HG02798 (cell line): ENCODE results near the gene KMT2E.
"Not testable (repeated sequence)": the region's sequence is repeated elsewhere in the genome, so short reads cannot be mapped to it uniquely, and the experiment has no call there.

Source experiments
- ATAC-seq: cut with Tn5 transposase; IDR thresholded peaks from one replicate; pipeline ENCODE4 v1.9.1; 2021; ENCODE audit warnings: mild to moderate bottlenecking; ENCODE audit not compliant: unreplicated experiment, poor library complexity

Gene KMT2E, protein sequence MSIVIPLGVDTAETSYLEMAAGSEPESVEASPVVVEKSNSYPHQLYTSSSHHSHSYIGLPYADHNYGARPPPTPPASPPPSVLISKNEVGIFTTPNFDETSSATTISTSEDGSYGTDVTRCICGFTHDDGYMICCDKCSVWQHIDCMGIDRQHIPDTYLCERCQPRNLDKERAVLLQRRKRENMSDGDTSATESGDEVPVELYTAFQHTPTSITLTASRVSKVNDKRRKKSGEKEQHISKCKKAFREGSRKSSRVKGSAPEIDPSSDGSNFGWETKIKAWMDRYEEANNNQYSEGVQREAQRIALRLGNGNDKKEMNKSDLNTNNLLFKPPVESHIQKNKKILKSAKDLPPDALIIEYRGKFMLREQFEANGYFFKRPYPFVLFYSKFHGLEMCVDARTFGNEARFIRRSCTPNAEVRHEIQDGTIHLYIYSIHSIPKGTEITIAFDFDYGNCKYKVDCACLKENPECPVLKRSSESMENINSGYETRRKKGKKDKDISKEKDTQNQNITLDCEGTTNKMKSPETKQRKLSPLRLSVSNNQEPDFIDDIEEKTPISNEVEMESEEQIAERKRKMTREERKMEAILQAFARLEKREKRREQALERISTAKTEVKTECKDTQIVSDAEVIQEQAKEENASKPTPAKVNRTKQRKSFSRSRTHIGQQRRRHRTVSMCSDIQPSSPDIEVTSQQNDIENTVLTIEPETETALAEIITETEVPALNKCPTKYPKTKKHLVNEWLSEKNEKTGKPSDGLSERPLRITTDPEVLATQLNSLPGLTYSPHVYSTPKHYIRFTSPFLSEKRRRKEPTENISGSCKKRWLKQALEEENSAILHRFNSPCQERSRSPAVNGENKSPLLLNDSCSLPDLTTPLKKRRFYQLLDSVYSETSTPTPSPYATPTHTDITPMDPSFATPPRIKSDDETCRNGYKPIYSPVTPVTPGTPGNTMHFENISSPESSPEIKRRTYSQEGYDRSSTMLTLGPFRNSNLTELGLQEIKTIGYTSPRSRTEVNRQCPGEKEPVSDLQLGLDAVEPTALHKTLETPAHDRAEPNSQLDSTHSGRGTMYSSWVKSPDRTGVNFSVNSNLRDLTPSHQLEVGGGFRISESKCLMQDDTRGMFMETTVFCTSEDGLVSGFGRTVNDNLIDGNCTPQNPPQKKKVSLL (N-terminal part only)

DNA sequence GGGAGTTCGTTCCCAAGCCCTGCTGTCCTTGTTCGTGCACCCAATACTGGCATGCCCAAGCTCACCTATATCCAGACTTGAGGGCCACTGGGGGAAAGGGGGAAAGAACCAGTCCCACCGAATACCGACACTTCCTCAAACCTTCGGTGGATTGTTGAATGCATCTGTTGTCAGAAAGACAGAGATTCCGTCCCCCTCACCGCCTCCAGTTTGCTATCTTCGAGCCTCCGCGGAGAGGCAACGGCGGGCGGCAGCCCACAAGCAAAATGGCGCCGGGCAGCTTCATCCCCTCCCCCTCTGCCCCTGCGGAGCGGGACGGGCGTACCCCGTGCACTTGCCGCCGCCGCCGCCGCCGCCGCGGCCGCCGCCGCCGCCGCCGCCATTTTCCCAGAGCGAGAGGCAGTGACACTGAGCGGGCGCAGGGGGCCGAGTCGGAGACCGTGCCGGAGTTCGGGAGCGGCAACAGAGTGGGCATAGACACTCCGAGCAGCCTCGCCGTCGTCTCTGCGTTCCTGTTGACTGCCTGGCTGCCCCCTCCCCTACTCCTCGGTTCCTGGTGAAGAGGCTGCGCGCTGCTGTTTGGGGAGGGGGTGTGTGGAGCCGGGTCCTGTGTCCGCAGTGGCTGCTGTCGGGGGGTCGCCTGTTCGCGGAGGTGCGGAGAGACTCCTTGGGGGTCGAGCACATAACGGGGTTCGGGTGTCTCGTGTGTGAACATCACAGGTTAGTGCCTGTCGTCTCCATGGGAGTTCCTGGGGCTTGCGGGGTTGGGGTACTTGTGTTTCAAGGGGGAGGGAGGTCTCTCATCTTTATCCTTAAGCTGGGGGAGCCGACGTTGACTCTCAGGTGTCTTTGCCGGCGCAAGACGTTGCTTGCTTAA, at the start of gene KMT2E:
Gene KMT2E, plus strand, starts transcription at position 390 of the 877 bp plus-strand sequence. CDS start 26,748 bp downstream, outside the sequence.
- peak; percentile 29 for ATAC-seq

DNA sequence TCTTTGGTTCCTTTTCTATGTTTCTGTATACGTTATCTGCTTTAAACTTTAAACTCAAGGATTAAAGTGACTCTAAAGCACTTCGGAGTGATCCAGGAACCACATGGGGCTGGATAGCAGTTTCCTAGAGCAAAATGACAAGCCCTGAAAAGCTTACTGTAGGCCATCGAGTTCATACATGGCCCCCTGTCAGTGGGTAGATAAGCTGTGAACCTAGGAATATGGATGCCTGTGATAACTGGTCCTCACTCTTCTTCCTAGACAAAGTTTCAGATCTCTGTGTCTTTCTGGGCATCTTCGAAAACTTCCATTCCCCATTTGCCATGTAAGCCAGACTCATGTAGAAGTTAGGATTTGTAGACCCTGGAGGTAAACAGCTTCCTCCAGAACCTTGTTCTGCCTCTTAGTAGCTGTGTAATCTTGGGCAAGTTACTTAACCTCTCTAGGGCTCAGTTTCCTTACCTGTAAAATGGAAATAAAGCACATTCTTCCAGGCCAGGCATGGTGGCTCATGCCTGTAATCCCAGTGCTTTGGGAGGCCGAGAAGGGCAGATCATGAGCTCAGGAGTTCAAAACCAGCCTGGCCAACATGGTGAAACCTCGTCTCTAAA, 49.3 kb upstream of the KMT2E start:
- ATAC-seq, result no peak

DNA sequence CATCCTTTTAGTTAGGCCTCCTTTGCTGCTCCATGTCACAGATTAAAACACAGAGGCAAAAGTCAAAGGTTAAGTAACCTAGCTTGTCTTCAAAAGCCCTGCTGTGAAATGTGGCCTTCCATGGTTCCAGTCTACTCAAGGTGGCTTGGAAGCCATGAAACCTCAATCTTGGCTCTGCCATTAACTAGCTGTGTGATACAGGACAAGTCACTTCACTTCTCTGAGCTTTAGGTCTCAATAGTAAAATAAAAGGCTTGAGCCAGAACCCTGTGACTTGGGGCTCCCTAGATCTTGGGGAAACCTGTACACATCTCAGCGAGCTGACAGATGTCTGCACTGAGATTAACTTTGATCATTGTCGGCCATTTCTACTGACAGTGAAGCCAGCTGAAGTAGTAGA, 48.0 kb upstream of the KMT2E start:
- ATAC-seq, result no peak

DNA sequence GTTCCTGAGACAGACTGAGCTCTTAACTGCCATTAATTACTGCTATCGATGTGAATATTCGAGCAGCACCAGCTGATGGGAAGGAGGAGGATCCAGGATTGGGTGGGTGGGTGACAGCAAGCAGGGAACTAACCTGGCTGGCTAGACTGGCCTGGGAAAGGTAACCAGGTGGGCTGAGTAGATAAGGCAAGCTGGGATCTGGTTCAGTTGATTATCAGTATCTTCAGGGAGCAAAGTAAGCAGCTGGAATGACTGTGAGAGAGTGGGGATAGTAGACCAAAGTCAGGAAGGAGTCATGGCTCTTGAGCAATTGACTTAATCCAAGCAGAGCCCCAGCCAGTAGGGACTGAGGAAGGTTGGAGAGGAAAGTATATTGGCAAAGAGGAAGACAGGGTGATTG, 46.9 kb upstream of the KMT2E start:
- no peak for ATAC-seq

DNA sequence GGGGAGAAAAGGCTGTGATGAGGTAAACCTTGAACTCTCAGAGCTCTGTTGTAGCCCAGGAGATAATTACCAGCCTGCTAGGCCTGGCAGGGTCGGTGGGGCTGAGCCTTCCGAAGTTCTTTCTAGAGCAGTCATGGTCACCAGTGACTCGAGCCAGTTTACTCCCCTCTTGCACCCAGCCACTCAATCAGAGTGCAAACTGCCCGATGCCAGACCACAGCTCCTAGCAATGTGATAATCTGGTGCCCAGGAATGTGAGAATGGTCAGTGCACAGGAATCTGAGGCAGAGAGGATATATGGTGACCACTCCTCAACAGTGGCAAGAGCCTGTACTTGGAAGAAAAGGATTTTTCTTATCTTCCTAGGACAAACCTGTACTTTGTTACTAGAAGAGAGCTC, 46.4 kb upstream of the KMT2E start:
- no peak for ATAC-seq

DNA sequence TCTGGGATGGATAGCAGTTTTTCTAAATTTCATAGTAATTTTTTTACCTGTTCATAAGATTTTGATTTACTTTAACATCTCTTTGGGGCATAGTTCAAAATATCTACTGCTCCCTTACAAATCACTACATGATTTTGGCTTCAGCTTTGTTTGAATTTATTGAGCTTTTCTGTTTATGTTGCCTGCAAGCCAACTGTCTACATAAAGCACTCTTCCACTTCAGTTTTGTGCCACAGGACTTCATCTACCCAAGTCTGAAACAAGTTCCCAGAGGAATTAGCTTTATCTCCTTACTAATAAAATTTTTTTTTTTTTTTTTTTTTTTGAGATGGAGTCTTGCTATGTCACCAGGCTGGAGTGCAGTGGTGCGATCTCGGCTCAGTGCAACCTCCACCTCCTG, 45.4 kb upstream of the KMT2E start:
- ATAC-seq, result no peak

DNA sequence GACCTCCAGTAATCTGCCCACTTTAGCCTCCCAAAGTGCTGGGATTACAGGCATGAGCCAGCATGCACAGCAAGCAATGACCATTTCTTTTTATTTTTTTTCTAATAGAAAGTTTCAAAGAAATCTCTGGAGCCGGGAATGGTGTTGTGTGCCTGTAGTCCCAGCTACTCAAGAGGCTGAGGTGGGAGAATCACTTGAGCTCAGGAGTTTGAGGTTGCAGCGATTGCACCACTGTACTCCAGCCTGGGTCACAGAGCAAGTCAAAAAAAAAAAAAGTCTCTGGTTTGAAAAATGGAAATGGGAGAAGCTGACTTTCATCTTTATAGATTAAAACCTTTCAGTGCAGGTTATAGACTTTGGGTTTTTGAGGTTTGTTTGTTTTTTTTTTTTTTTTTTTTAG, 44.8 kb upstream of the KMT2E start:
- no peak for ATAC-seq

DNA sequence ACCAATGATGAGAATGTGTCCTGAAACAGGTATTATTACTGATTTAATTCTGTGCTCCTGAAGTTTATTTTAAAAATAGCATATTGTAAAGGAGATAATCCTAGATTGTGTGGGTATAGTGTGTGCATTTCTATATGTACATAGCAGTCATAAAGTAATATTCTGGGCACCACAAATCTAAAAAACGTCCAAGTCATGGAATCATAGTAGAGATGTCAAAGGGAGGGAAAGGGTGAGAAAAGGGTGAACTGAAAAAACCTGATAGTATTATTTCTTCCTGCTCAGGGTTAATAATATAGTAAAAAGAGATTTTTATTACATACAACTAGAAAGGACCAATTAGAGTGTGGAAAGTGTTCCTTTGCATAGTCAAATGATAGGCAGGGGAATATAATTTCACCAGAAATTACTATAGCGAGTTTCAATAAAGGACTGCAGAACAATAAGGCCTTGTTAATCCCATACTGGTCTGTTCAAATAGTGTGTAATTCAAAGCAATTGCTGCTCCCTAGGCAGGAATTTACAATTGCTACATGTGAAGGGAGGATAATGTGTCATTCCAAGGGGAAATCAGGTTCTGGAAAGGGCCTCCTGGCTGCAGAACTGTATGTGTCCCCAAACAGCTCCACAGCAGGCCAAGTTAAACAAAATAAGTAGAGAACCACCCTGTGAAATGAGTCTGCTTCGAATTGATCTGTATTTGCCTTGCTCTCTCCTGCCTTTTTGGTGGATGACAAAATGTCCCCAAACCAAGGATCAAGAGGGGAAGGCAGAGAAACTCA, 42.5 kb upstream of the KMT2E start:
- no peak for ATAC-seq

DNA sequence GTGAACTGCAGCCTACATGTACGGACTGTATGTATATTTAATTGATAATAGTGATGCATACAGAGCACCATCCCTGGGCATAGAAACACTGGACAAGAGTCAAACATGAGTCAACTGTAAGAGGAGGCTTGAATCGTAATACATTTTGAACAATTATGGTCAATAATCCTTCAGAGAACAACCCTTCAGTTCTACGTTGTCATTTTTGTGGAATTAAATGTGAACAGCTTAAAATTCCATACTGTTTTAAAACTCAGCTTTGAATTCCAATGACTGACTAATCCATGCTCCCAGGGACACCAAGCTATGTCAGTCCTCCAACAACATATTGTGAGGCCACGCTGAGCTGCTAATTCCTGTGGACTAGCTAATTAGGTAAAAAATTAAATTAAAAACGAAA, 41.5 kb upstream of the KMT2E start:
- no peak for ATAC-seq

DNA sequence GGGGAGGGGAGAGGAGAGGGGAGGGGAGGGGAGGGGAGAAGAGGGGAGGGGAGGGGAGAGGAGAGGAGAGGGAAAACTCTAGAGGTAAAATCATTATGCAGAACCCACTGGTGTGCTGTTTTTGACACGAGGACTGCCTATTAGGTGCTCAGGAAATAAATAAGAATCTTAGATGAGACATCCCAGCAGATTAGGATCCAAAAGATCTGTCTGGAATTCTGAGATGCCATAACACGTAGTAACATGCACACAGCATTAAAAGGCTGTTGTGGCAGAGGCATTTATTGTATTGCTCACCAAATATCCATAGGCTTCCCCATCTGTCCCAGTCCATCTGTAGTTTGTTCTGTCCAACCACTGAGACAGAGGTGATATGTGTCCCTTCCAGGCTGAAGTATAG, 40.8 kb upstream of the KMT2E start:
- no peak for ATAC-seq

DNA sequence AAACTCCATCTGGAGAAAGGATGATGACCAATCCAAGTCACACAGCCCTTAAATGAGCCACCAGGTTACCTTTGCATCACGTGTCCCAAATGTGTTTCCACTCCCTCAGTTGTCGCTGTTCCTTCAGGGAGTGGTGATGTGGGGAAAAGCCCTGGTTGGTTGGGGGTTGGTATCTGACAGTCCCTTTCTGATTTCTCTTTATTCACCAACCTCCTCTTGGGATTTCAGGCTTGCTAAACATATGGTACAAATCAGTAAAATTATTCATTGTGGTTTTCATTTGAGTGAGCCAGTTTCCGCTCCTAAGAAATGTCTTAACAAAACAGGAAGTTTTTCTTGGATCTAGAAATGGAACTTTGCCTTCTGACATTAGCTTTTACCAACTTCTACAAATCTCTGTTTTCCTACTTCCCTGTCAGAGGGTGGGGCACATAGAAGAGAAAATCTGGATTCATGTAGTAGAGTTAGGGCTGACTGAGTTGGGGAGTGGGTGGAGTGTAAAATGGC, 40.0 kb upstream of the KMT2E start:
- no peak for ATAC-seq

DNA sequence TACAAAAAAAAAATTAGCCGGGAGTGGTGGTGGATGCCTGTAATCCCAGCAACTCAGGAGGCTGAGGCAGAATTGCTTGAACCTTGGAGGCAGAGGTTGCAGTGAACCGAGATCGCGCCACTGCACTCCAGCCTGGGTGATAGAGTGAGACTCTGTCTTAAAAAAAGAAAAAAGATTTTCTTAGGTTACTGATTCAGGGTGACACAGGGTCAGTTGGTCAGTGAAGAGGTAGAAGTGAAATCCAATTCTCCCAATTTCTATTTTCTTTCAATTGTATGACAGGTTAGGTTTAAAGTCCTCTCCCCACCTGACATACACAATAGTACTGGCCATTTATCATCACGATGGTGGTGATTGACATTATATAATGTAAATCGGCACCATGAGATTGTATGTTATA, 38.5 kb upstream of the KMT2E start:
- ATAC-seq, result not testable (repeated sequence)

DNA sequence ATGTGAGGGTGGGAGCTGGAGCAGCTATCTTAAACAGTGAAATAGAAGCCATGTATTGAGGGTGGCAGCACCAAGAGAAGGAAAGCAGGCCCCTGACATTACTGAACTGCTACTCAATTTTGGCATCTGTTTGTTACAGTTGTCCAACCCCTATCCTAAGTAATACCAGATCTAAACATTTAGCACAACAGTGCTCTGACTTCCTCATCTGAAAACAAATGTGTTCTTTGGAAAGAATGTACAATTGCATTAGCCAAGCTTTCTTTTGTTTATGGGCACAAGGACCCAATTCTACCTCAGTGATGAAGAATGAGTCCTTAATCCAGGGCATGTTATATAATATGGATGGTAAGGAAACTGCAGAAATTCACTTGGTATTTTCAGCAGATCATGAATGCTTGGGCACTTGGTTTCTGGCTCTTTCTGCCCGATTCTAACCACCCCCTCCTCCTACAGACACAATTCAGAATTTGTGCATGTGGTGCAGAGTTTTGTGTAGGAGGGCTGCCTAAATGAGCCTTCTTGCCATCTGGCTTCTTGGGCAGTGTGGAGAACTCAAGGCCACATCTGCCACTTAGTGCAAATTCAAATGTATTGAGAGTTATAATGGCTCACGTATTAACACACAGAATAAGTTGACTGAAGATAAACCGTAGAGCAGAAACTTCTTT, 36.9 kb upstream of the KMT2E start:
- no peak for ATAC-seq

DNA sequence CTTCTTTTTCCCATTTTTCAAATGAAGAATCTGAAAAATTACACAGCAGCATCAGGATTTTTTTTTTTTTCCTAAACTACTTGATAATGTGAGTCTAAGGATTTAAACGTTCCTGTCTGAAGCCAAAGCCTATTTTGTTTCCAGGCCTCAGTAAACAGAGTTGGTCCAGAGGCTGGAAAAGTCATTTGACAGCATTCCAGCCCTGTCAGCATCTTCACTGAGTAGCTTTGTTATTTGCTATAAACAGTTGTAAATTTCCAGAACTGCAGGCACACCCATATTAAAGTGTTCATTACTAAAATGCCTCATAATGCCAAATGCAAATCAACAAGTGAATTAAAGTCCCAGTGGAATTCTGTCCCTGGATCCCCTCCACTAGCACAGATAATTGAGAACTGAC, 35.5 kb upstream of the KMT2E start:
- no peak for ATAC-seq

DNA sequence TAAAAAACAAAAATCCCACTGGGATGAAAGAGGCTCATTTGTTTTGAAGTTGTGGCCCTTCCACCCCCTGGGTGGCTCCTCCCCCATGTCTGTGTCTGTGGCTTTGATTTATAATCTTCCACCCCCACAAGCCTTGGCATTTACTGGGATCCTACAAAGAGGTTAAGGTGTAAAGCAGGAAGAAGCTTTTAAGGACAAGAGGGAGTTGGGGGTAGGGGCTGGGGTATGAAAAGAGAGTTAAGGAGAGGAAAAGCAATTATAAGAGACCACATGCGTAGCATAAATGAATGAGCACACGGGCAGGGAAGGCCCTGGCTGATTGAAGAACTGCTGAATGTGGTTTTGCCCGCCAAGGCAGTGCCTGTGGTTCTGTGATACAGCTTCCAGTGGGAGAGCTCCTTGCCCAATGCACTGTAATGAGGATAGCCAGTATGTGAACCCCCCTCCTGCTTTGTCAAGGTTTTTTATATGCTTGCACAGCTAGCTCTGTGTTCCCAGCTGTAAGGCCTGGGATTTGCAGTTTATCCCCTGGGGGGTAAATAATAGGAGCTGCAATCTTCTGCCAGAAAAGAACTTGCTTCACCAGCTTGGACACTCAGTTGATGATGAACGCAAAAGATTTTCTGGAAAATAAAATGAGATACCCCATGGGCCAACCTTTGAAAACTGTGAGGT, 34.7 kb upstream of the KMT2E start:
- ATAC-seq, result no peak

DNA sequence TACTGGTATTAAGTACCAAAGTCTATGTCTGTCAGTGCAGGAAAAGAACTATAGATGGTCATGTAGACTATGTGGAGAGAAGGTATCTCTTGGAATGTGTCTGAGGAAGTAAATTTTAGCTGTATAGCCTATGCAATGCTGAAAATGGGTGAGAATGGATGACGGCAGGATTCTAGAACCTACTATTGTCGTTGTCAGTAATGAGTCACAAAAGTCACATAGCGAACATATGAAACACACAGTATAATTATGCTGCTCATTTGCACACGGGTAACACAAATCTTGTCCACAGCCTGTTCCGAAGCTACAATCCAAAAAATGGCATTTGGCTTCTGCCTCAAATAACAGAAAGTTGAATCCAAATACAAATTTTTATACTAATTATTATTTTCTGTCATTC, 33.6 kb upstream of the KMT2E start:
- ATAC-seq, result no peak

DNA sequence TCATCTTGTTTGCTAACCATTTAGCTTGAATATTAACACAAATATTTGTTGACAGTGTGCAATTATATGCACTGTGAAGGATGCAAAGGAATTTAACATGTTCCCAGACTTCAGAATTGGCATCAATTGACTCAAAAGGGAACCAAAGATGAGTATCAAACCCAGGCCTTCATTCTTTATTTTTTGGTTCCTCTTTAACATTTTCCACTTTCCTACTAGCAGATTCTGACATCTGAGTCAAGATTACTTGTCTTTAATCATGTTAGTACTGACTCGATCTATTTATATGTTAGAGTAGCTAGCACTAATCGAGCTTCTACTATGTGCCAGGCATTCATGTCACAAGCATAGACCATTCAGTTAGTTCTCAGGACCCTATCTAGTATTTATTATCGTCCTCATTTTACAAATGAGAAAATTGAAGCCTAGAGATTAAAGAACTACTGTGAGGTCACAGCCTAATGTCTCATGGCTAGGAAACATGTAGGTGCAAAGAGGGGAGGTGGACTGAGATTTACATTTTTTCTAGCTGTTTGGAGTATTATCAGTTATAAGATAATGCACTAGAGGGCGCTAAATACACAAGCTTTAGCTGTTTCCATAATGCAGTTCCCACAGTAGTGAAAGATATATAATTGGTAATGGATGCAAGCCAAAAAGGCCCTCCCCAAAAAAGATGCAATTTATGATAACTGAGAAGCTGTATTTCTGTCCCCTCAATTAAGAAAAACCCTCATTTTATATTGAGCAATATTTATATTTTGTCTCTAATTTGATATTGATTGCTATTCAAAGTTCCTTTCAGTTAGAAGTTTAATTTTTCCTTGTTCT, 32.9 kb upstream of the KMT2E start:
- no peak for ATAC-seq
